Gastrocnemius medialis (tissue), 4 donors: ENCODE data around the gene IQCH. TPM values are rescaled to one million over a fixed set of nuclear protein-coding genes. Genes with fewer than 3 reads are reported as not detected.
A peak's percentile ranks its signal among the peaks of the same experiment; 100 is the strongest.

Source experiments
- ATAC-seq, 2 donors: fragments of 150-250 bp; one replicate each; pipeline ENCODE4 v1.9.1; 2016
- DNase-seq, 2 donors: peaks; one replicate each; pipeline ENCODE4 v3.0.0-alpha.2; 2019
- H3K27ac ChIP-seq, 4 donors: fragments of 200-600 bp; sonication (generic); 1 replicate in 1 of 4; 2 replicates in 3 of 4; pipeline ENCODE4 v1.5.1; 2016 to 2018; ENCODE audit warnings: mild to moderate bottlenecking in 2 of 4, moderate library complexity in 1 of 4
- H3K27me3 ChIP-seq, 3 donors: fragments of 200-600 bp; sonication (generic) in 2 of 3; 1 replicate in 1 of 3; 2 replicates in 2 of 3; pipeline versions ENCODE4 v1.5.1 to v1.6.0; 2016 to 2019; ENCODE audit warnings: mild to moderate bottlenecking in 1 of 3, moderate library complexity in 1 of 3
- H3K36me3 ChIP-seq, 2 donors: fragments of 200-600 bp; sonication (generic) in 1 of 2; one replicate each; pipeline ENCODE4 v1.5.1; 2017 to 2018
- H3K4me1 ChIP-seq, 2 donors: fragments of 200-600 bp; sonication (generic) in 1 of 2; one replicate each; pipeline ENCODE4 v1.5.1; 2016 to 2017; ENCODE audit warnings: mild to moderate bottlenecking in 2 of 2
- H3K4me3 ChIP-seq, 4 donors: fragments of 200-600 bp; sonication (generic) in 3 of 4; 1 replicate in 1 of 4; 2 replicates in 3 of 4; pipeline ENCODE4 v1.5.1; 2016 to 2019; ENCODE audit warnings: mild to moderate bottlenecking in 2 of 4
- H3K9me3 ChIP-seq, 3 donors: fragments of 200-600 bp; sonication (generic) in 2 of 3; 1 replicate in 1 of 3; 2 replicates in 2 of 3; pipeline ENCODE4 v1.5.1; 2016 to 2019
- CTCF ChIP-seq, 5 experiments: fragments of 450-650 bp in 3 of 5; fragments of 200-600 bp in 2 of 5; sonication (generic) in 2 of 5; IDR thresholded peaks in 4 of 5; conservative IDR thresholded peaks in 1 of 5; 1 replicate in 4 of 5; 2 replicates in 1 of 5; pipeline ENCODE4 v1.5.1; 2016 to 2019; ENCODE audit warnings: antibody characterized with exemption in 5 of 5, mild to moderate bottlenecking in 3 of 5, moderate library complexity in 3 of 5
- POLR2A ChIP-seq, 2 donors: fragments of 450-650 bp; IDR thresholded peaks; one replicate each; pipeline ENCODE4 v1.6.1; 2017; ENCODE audit warnings: antibody characterized with exemption in 2 of 2, mild to moderate bottlenecking in 2 of 2, moderate library complexity in 2 of 2
- in situ Hi-C, 4 donors: fragments of 200-750 bp; cut with MboI; loops; one replicate each; pipeline versions ENCODE4 v1.15.0 to v1.8.0; 2017; ENCODE audit warnings: low sequenced_read_pairs in 4 of 4
- intact Hi-C: fragments of 100-400 bp; cut with DNase I; formaldehyde crosslinking; loops from one replicate; pipeline ENCODE4 v1.15.1; 2023; ENCODE audit warnings: low total_unique reads
- total RNA-seq, 4 donors: library from RNA; depleted of rRNA; stranded (reverse); fragments of >200 nt; gene quantifications; one replicate each; pipeline versions ENCODE4 v1.1.0 to v1.2.3, GENCODE V29; 2016

Gene IQCH
- under 1 TPM; 0.07 to 0.65 (median 0.32) TPM for total RNA-seq

GRCh38 chr15:67254238-67255175 lies at the start of gene IQCH, which contains the start of gene AAGAB:
IQCH (plus strand) TSS chr15:67254786; CDS start chr15:67254897, 111 bp downstream.
AAGAB (minus strand) TSS chr15:67254661; CDS start chr15:67254631, 30 bp downstream.
- Histone ChIP-seq H3K36me3 (no peaks in the 10 kb centered on the region), H3K4me3 (peak within 1 kb of the TSS; percentile 68 to 89 (median 84)), H3K27ac (peak within 1 kb of the TSS; percentile 90 to 96 (median 94)), H3K27me3 (no peaks in the 10 kb centered on the region), H3K9me3 (no peaks in the 10 kb centered on the region), H3K4me1 (peaks cover 15 to 22% of the 10 kb centered on the region in 2 donors)
- ATAC-seq (peak; percentile 88 to 92), DNase-seq (peak; percentile 97)
- TF ChIP-seq POLR2A (IDR thresholded peaks at IDR 0.05) (peak; percentile 84 to 93), CTCF (IDR thresholded peaks at IDR 0.05 in 4 of 5, conservative IDR thresholded peaks at IDR 0.05 in 1 of 5) (peak in 2 of 5 experiments; percentile 4 to 14)
- intact Hi-C loops = loop anchor here (5.0 to 10.0 kb wide), 5 partner anchors 47 to 290 kb away; partner anchors contain the start of genes MAP2K5 and SMAD3
- in situ Hi-C loops = loop anchor here in 1 of 4 donors (10.0 kb wide), 1 partner anchor 190 kb away; the partner anchor contains the start of gene SMAD3

GRCh38 chr15:67207555-67208207 lies 46.9 kb upstream of the IQCH start:
- DNase-seq (no peak), ATAC-seq (no peak)
- H3K4me1 ChIP-seq = peaks cover 35 to 52% of the 10 kb centered on the region in 2 donors
- no peak for TF ChIP-seq POLR2A (IDR thresholded peaks at IDR 0.05)
- TF ChIP-seq CTCF (IDR thresholded peaks at IDR 0.05 in 4 of 5, conservative IDR thresholded peaks at IDR 0.05 in 1 of 5) = no peak
- intact Hi-C loops = loop anchor here (5.0 kb wide), 1 partner anchor 45 kb away; the partner anchor contains the start of genes AAGAB and IQCH
- no peaks in the 10 kb centered on the region for H3K27me3 ChIP-seq
- H3K36me3 ChIP-seq = no peaks in the 10 kb centered on the region
- H3K4me3 ChIP-seq = no peak overlapping the region
- peak overlapping the region in 3 of 4 donors; percentile 23 to 48 (median 36) for H3K27ac ChIP-seq
- H3K9me3 ChIP-seq = no peaks in the 10 kb centered on the region
- in situ Hi-C loops = no loop called here

- no peaks in the 10 kb centered on the region for H3K36me3 ChIP-seq
- H3K27me3 ChIP-seq = no peaks in the 10 kb centered on the region
- in situ Hi-C loops = no loop called here
- intact Hi-C loops = loop anchor here (5.0 kb wide), 1 partner anchor 44 kb away; the partner anchor contains the start of genes AAGAB and IQCH
- peaks cover 30 to 47% of the 10 kb centered on the region in 2 donors for H3K4me1 ChIP-seq
- DNase-seq = no peak
- H3K9me3 ChIP-seq = no peaks in the 10 kb centered on the region
- TF ChIP-seq CTCF (IDR thresholded peaks at IDR 0.05 in 4 of 5, conservative IDR thresholded peaks at IDR 0.05 in 1 of 5) (no peak), POLR2A (IDR thresholded peaks at IDR 0.05) (no peak)
- H3K4me3 ChIP-seq = no peak overlapping the region
- peak overlapping the region in 3 of 4 donors; percentile 17 to 48 (median 23) for H3K27ac ChIP-seq
- ATAC-seq = no peak
Observed at GRCh38 chr15:67208396-67208795, 46.2 kb upstream of the IQCH start.

GRCh38 chr15:67210555-67211168 lies 43.9 kb upstream of the IQCH start:
- intact Hi-C loops (no loop called here), in situ Hi-C loops (no loop called here)
- H3K9me3 ChIP-seq = no peaks in the 10 kb centered on the region
- no peaks in the 10 kb centered on the region for H3K36me3 ChIP-seq
- ATAC-seq (no peak), DNase-seq (no peak)
- peaks cover 8 to 27% of the 10 kb centered on the region in 2 donors for H3K4me1 ChIP-seq
- TF ChIP-seq CTCF (IDR thresholded peaks at IDR 0.05 in 4 of 5, conservative IDR thresholded peaks at IDR 0.05 in 1 of 5) = no peak
- no peak for TF ChIP-seq POLR2A (IDR thresholded peaks at IDR 0.05)
- no peaks in the 10 kb centered on the region for H3K27me3 ChIP-seq
- H3K27ac ChIP-seq = no peak overlapping the region
- H3K4me3 ChIP-seq = no peak overlapping the region
